HUES64 (cell line): Measurements from ENCODE around the gene NT5C1B.

ENCODE experiments used
- H3K27ac ChIP-seq: 2 replicates; pipeline ENCODE4 v1.7.0; 2013; ENCODE audit warnings: low read depth, low read length, inconsistent platforms
- H3K27me3 ChIP-seq: 2 replicates; pipeline ENCODE4 v1.6.1; 2013; ENCODE audit warnings: mild to moderate bottlenecking, low read length; ENCODE audit not compliant: insufficient read depth
- H3K36me3 ChIP-seq: 2 replicates; pipeline ENCODE4 v1.6.1; 2013; ENCODE audit warnings: mild to moderate bottlenecking, low read length; ENCODE audit not compliant: insufficient read depth
- H3K4me1 ChIP-seq: 2 replicates; pipeline ENCODE4 v1.6.1; 2013; ENCODE audit warnings: mild to moderate bottlenecking, low read length, moderate library complexity; ENCODE audit not compliant: insufficient read depth
- H3K4me3 ChIP-seq: 2 replicates; pipeline ENCODE4 v1.5.1; 2013; ENCODE audit warnings: mild to moderate bottlenecking, low read length, moderate library complexity
- H3K9ac ChIP-seq: 2 replicates; pipeline ENCODE4 v1.6.1; 2013; ENCODE audit warnings: mild to moderate bottlenecking, low read depth, low read length
- H3K9me3 ChIP-seq: 2 replicates; pipeline ENCODE4 v1.6.1; 2013; ENCODE audit warnings: low read depth, low read length; ENCODE audit not compliant: insufficient read depth
- WGBS: fragments of 150-250, 120-280 bp; methylation state at CpG from one replicate; pipeline ENCODE4 v1.1.7; 2013; ENCODE audit warnings: missing lambda C conversion rate; 5-methylcytosine and 5-hydroxymethylcytosine counted together

The NT5C1B gene

DNA sequence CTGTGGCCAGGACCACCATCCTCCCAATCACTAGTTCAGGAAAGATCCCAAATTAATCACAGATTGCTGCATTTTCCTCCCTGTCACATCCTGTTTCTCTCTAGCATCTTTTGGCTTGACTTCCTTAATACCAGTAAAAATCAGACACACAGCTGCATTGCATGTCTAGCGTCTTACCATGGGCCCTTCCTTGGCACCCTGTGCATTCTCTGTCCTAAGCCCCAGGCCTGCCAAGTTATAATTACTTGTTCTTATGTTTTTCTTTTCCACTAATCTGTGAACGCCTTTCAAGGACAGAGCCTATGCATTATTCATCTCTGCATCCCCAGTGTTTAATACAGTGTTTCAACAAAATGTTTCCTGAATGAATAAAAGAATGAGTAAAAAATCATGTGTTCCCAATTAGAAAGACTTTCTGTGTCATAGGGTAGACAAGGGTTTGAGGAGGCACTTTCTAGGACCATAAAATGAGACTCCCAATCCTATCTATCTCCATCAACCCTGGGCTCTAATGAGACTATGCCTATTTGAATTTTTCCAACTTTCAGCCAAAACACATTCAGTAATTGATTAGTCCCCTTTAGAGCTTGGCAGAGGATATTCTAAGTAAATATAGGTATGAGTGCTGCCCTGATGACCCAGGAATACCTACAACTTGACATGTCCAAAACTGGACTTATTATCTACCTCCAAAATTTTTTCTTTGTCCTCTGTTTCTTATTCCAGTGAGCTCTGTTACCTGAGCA, 10.3 kb upstream of the NT5C1B start:
- H3K9me3 ChIP-seq = no peaks in the 10 kb centered on the region
- H3K27me3 ChIP-seq = no peaks in the 10 kb centered on the region
- no peaks in the 10 kb centered on the region for H3K36me3 ChIP-seq
- WGBS = 95% methylated on average over 2 of the region's 2 CpGs
- H3K4me3 ChIP-seq = no peak overlapping the region
- no peak overlapping the region for H3K27ac ChIP-seq
- H3K4me1 ChIP-seq = no peaks in the 10 kb centered on the region
- H3K9ac ChIP-seq = no peak overlapping the region

DNA sequence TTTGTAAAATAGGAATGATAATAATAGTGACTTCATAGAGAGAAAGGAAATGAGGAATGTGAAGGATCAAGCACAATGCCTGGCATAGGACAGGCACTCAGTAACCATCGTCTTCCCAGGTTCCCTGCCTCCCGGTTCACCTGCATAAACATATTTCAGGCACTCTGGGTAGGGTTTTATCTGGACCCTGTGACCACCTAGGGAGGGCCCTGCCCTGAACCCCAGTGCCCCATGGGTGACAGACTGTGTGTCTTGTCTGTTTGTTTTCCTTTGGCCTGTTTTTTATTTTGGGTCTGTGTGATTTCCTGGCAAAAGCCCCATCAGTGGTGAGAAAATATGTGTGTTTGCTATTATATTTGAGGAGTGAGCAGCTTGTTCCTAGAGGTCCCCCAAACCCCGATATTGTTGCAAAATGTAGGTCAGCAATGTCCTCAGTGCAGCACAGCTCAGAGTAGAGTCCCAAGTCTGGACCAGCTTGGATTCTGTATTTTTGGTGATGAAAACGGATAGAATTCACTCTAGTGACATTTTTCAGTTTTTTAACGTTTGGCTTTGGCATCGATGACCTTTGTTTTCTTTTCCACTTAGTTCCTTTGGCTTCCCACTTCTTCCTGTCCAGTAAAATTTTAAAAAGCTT, 9.6 kb upstream of the NT5C1B start:
- no peak overlapping the region for H3K27ac ChIP-seq
- no peak overlapping the region for H3K4me3 ChIP-seq
- H3K27me3 ChIP-seq = no peaks in the 10 kb centered on the region
- H3K9ac ChIP-seq = no peak overlapping the region
- 92% methylated on average over 6 of the region's 6 CpGs for WGBS
- H3K9me3 ChIP-seq = no peaks in the 10 kb centered on the region
- no peaks in the 10 kb centered on the region for H3K36me3 ChIP-seq
- no peaks in the 10 kb centered on the region for H3K4me1 ChIP-seq

DNA sequence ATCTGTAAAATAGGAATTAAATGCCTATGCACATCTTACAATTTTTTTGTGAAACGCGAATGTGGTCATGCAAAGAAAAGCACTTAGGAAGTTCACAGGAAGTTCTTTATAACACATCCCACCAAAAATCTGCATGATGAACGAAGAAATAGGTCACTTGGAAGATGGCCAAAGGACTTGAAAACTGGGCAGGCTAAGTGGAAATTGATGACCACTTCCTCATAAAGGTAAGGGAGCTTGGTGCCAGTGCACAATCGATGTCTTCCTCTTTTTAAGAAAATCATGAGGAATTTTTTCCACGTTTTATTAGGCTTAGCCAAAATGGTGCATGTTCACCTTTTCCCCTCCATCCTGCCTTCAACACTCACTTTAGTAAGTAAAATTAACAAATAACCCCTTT, 8.2 kb upstream of the NT5C1B start:
- H3K36me3 ChIP-seq = no peaks in the 10 kb centered on the region
- no peaks in the 10 kb centered on the region for H3K4me1 ChIP-seq
- no peak overlapping the region for H3K4me3 ChIP-seq
- no peaks in the 10 kb centered on the region for H3K9me3 ChIP-seq
- no peak overlapping the region for H3K9ac ChIP-seq
- 88% methylated on average over 5 of the region's 5 CpGs for WGBS
- H3K27ac ChIP-seq = no peak overlapping the region
- no peaks in the 10 kb centered on the region for H3K27me3 ChIP-seq

DNA sequence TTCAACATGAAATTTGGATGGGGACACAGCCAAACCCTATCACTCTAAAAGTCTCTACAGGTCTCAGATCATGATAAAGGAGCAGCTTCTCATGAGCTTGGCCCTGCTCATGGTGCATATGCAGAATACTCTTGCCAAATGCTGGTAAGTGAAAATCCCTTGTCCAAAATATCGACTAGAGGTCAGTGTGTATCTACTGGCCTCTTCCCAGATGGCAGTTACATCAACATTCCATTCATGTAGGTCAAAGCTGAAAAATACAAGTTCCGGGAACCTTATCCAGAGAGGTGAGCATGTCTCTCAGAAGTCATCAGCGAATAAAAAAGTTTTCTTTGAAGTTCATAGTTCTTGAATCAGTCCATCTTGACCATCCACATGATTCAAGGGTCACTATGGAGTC, 7.6 kb upstream of the NT5C1B start:
- 95% methylated on average over 3 of the region's 3 CpGs for WGBS
- no peaks in the 10 kb centered on the region for H3K4me1 ChIP-seq
- H3K9ac ChIP-seq = no peak overlapping the region
- no peak overlapping the region for H3K27ac ChIP-seq
- no peaks in the 10 kb centered on the region for H3K36me3 ChIP-seq
- H3K9me3 ChIP-seq = no peaks in the 10 kb centered on the region
- H3K4me3 ChIP-seq = no peak overlapping the region
- H3K27me3 ChIP-seq = no peaks in the 10 kb centered on the region

DNA sequence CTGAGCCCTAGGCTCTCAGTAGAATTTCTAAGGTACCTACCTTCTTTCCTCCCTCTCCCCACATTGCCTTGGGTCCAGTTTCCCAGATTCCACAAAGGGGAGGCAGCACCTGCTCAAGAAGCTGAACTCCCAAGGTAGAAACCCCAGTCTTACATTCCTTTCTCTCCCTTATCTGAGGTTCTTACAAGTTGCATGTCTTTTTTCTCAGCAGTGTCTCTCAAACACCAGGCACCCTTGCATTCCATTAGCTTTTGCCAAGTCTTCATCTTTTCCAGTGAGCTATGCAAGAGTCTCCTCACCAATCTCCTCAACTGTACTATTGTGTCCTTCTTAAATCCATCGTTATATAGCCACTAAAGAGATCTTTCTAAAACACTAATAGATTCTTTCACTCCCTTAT, 4.1 kb upstream of the NT5C1B start:
- H3K4me3 ChIP-seq = no peak overlapping the region
- H3K36me3 ChIP-seq = no peaks in the 10 kb centered on the region
- no peaks in the 10 kb centered on the region for H3K27me3 ChIP-seq
- WGBS = 95% methylated on average over 1 of the region's 1 CpG
- no peak overlapping the region for H3K27ac ChIP-seq
- no peaks in the 10 kb centered on the region for H3K9me3 ChIP-seq
- H3K9ac ChIP-seq = no peak overlapping the region
- no peaks in the 10 kb centered on the region for H3K4me1 ChIP-seq

DNA sequence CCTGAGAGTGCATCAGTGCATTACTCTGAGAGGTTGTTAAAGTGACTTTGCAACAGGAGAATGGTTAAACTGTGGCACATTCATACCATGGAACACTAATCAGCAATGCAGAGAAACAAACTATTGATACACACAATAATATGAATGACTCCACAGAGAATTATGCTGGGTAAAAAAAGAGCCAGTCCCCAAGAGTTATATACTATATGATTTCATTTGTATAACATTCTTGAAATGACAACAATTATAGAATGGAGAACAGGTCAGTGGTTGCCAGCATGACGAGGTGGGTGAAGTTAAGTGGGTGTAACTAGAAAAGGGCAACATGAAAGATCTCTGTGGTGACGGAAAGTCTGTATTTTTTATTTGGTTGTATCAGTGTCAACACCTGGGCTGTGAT, 3.0 kb upstream of the NT5C1B start:
- WGBS = 93% methylated on average over 2 of the region's 2 CpGs
- H3K4me1 ChIP-seq = no peaks in the 10 kb centered on the region

DNA sequence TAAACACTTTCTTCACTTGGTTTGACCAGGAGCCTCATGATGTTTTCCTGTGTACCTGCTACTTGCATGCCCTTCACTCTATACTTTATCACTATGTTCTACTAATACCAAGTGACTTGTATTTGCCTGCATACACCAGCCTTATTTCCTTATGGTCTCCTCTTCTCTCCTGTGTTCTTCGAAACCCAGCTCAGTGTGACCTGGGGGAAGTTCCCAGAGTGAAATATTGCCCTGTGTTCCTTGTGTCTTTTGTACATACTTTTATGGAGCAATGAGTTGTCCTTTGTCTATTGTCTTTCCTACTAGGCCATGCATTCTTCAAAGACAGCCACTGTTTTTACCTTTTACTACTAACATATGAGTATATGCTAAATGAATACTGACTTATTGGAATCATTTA, 567 bp downstream of the NT5C1B start:
- Histone ChIP-seq H3K9me3 (no peaks in the 10 kb centered on the region), H3K27ac (no peak overlapping the region), H3K36me3 (no peaks in the 10 kb centered on the region), H3K27me3 (no peaks in the 10 kb centered on the region), H3K4me3 (no peak overlapping the region), H3K9ac (no peak overlapping the region), H3K4me1 (no peaks in the 10 kb centered on the region)
- 83% methylated on average over 1 of the region's 1 CpG for whole genome bisulfite sequencing

More for the DNA sequence above, 3.0 kb upstream of the NT5C1B start:
- no peak overlapping the region for H3K4me3 ChIP-seq
- no peaks in the 10 kb centered on the region for H3K36me3 ChIP-seq
- no peak overlapping the region for H3K27ac ChIP-seq
- H3K9ac ChIP-seq = no peak overlapping the region
- no peaks in the 10 kb centered on the region for H3K9me3 ChIP-seq
- no peaks in the 10 kb centered on the region for H3K27me3 ChIP-seq

DNA sequence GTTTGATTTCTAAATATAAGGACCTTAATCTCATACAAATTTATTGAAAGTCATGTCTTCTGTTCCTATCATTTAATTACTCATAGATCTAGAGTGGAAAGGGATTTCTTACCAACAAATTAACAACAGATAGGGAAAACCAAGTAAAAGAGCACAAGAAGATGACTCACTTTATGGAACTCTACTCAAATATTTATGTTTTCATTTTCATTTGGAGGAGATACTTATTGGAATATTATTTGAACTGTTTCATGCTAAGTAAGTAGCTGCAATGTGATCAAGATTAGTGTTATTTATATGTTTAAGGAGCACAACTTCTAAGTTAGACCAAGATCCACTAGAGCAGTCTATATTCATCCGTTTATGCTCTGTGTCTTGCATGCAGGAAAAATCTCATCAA, 1.3 kb downstream of the NT5C1B start:
- Histone ChIP-seq H3K27ac (no peak overlapping the region), H3K9me3 (no peaks in the 10 kb centered on the region), H3K4me1 (no peaks in the 10 kb centered on the region), H3K27me3 (no peaks in the 10 kb centered on the region), H3K9ac (no peak overlapping the region), H3K36me3 (no peaks in the 10 kb centered on the region), H3K4me3 (no peak overlapping the region)
- no CpG with 5 or more reads among the region's 1 CpG for WGBS

DNA sequence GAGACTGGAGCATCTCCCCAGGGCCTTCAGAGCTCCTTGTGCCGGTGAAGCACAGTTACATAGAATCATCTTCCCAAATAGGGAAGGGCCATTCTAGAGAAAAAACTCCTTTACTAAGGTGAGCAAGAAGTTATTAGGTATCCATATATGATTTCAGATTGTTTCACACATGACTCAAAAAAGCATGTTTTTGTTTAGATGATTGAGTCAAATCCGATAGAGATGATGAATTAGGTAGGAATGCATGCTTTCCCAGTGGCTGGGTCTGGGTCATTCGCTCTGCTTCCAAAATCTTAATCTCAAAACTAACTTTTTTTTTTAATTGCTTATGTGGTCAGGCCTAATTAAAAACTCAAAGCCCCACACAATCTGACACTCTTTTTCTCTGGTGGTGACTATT, 3.8 kb downstream of the NT5C1B start:
- no peaks in the 10 kb centered on the region for H3K4me1 ChIP-seq
- H3K9ac ChIP-seq = no peak overlapping the region
- H3K4me3 ChIP-seq = no peak overlapping the region
- 89% methylated on average over 1 of the region's 3 CpGs for WGBS
- no peaks in the 10 kb centered on the region for H3K9me3 ChIP-seq
- no peaks in the 10 kb centered on the region for H3K27me3 ChIP-seq
- H3K27ac ChIP-seq = no peak overlapping the region
- no peaks in the 10 kb centered on the region for H3K36me3 ChIP-seq

DNA sequence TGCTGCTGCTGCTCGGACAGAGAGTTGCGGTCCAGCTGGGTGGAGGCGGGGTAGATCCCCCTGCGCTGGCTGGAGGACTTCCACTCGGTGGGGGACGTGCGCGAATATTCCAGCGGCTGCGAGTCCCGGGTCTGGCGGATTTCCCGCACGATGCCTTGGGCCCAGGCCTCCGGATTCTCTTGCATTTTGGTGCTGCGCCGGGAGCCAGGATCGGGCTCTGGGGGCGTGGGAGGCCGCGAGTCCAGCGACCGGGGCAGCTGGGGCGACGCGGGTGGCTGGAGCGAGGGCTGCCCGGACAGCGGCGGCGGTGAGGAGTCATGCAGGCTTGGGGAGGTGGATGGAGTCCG, 4.8 kb downstream of the NT5C1B start:
- no peaks in the 10 kb centered on the region for H3K27me3 ChIP-seq
- no peak overlapping the region for H3K9ac ChIP-seq
- WGBS = 97% methylated on average over 32 of the region's 32 CpGs
- H3K4me1 ChIP-seq = no peaks in the 10 kb centered on the region
- no peak overlapping the region for H3K27ac ChIP-seq
- H3K9me3 ChIP-seq = no peaks in the 10 kb centered on the region
- no peak overlapping the region for H3K4me3 ChIP-seq
- no peaks in the 10 kb centered on the region for H3K36me3 ChIP-seq

DNA sequence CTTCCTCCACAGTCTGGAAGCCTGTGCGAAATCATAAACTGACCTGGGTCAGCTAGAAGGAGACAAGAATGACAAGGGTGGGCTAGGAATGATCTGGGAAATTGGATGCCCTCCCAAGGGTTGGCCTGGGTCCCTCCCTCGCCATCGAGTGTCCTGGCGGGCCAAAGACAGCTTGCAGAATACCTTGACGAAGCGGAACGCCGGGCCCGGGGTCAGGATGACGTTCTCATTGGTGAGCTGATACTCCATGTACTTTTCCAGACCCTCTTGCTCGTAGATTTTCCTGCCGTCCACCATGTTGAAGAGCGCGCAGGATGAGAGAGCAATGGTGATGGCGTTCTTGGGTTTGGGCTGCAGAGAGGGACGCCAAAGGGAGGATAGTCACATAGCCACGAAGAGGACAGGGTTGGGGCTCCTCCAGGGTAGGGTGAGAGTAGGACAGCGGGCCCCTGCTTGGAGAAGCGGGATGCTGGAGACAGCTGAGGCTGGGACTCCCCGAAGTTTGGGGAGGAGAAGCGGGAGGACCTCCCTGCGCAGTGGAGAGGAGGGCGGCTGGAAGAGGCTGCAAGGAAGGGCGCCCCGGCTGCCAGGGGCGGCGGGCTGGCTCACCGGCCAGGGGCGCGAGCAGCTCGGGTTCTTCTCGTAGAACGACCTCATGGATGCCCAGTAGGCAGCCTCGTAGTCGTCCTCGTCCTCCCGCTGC, 5.3 kb downstream of the NT5C1B start:
- Histone ChIP-seq H3K4me1 (no peaks in the 10 kb centered on the region), H3K27ac (no peak overlapping the region), H3K27me3 (no peaks in the 10 kb centered on the region), H3K9me3 (0 out of 2 replicates have a peak, but pooled peaks cover 2% of the 10 kb centered on the region), H3K4me3 (no peak overlapping the region), H3K36me3 (no peaks in the 10 kb centered on the region), H3K9ac (no peak overlapping the region)
- WGBS = 96% methylated on average over 37 of the region's 37 CpGs
